HepG2 (cell line): ENCODE measurements around the gene SOAT1. TPM values are rescaled to one million over a fixed set of nuclear protein-coding genes. Genes with fewer than 3 reads are reported as not detected.

ENCODE experiments used
- AGO2 ChIP-seq: fragments of 200-400 bp; formaldehyde crosslinking; optimal IDR thresholded peaks from 2 replicates; pipeline ENCODE3; 2017; ENCODE audit warnings: mild to moderate bottlenecking, low read depth, low read length, moderate library complexity
- ARNT ChIP-seq: fragments of 450-650 bp; IDR thresholded peaks from 2 replicates; pipeline ENCODE4 v1.6.1; 2017
- CBFB ChIP-seq: sonication (generic); formaldehyde crosslinking; IDR thresholded peaks from 2 replicates; pipeline ENCODE4 v1.4.0; 2020; ENCODE audit warnings: missing genetic modification reagents
- CREBL2 ChIP-seq: sonication (generic); formaldehyde crosslinking; IDR thresholded peaks from 2 replicates; pipeline ENCODE4 v1.8.1; 2023; ENCODE audit warnings: missing genetic modification reagents, mild to moderate bottlenecking, borderline replicate concordance
- ELF3 ChIP-seq: IDR thresholded peaks from 2 replicates; pipeline ENCODE4 v1.6.1; 2016; ENCODE audit warnings: missing genetic modification reagents, missing compliant biosample characterization
- EZH2 ChIP-seq: conservative IDR thresholded peaks from 2 replicates; pipeline ENCODE4 v1.6.1; 2012; ENCODE audit warnings: mild to moderate bottlenecking, low read depth, low read length, moderate library complexity
- JUN ChIP-seq: sonication (generic); formaldehyde crosslinking; IDR thresholded peaks from 2 replicates; pipeline ENCODE4 v1.4.0; 2020; ENCODE audit warnings: mild to moderate bottlenecking, missing genetic modification reagents
- MLLT10 ChIP-seq: sonication (generic); formaldehyde crosslinking; IDR thresholded peaks from 2 replicates; pipeline ENCODE4 v1.4.0; 2020; ENCODE audit warnings: missing genetic modification reagents
- NBN ChIP-seq: fragments of 450-650 bp; conservative IDR thresholded peaks from 2 replicates; pipeline ENCODE4 v1.6.1; 2017
- NCOR1 ChIP-seq: fragments of 200-600 bp; sonication (generic); IDR thresholded peaks from 2 replicates; pipeline ENCODE4 v1.7.0; 2017; ENCODE audit warnings: antibody characterized with exemption, low read length, borderline replicate concordance
- NFIB ChIP-seq: sonication (generic); formaldehyde crosslinking; IDR thresholded peaks from 2 replicates; pipeline ENCODE4 v1.9.0; 2021; ENCODE audit warnings: missing genetic modification reagents, mild to moderate bottlenecking, borderline replicate concordance
- SOX13 ChIP-seq, 3 experiments: fragments of 450-650 bp in 1 of 3; sonication (generic) in 1 of 3; formaldehyde crosslinking in 1 of 3; IDR thresholded peaks in 2 of 3; conservative IDR thresholded peaks in 1 of 3; 2 replicates each; pipeline versions ENCODE4 v1.5.0 to v1.6.1; 2016 to 2020; ENCODE audit warnings: antibody characterized with exemption in 1 of 3, mild to moderate bottlenecking in 1 of 3, missing compliant biosample characterization in 1 of 3, missing genetic modification reagents in 1 of 3, moderate library complexity in 1 of 3
- TGIF2 ChIP-seq: IDR thresholded peaks from 2 replicates; pipeline ENCODE4 v1.6.1; 2016; ENCODE audit warnings: control low read depth, missing compliant biosample characterization
- ZIK1 ChIP-seq: sonication (generic); formaldehyde crosslinking; IDR thresholded peaks from 2 replicates; pipeline ENCODE4 v1.5.0; 2020; ENCODE audit warnings: mild to moderate bottlenecking, low read depth, missing genetic modification reagents, borderline replicate concordance
- ZNF12 ChIP-seq: sonication (generic); formaldehyde crosslinking; IDR thresholded peaks from 2 replicates; pipeline ENCODE4 v1.5.0; 2020; ENCODE audit warnings: missing genetic modification reagents
- ZNF335 ChIP-seq: sonication (generic); formaldehyde crosslinking; IDR thresholded peaks from 2 replicates; pipeline ENCODE4 v1.4.0; 2020; ENCODE audit warnings: missing genetic modification reagents
- ZNF33A ChIP-seq: sonication (generic); formaldehyde crosslinking; IDR thresholded peaks from 2 replicates; pipeline ENCODE4 v1.5.1; 2020; ENCODE audit warnings: missing genetic modification reagents, mild to moderate bottlenecking, moderate library complexity, borderline replicate concordance
- ZNF512 ChIP-seq: sonication (generic); formaldehyde crosslinking; IDR thresholded peaks from 2 replicates; pipeline ENCODE4 v1.4.0; 2020; ENCODE audit warnings: mild to moderate bottlenecking, missing genetic modification reagents
- ZNF605 ChIP-seq: sonication (generic); formaldehyde crosslinking; IDR thresholded peaks from 2 replicates; pipeline ENCODE4 v1.8.0; 2022; ENCODE audit warnings: mild to moderate bottlenecking, missing genetic modification reagents
- ZNF644 ChIP-seq: IDR thresholded peaks from 2 replicates; pipeline ENCODE4 v1.6.1; 2016; ENCODE audit warnings: low read depth
- ZNF7 ChIP-seq: IDR thresholded peaks from 2 replicates; pipeline ENCODE4 v1.6.1; 2016; ENCODE audit warnings: missing biosample characterization, missing genetic modification reagents
- ZNF782 ChIP-seq: sonication (generic); formaldehyde crosslinking; IDR thresholded peaks from 2 replicates; pipeline ENCODE4 v1.4.0; 2020; ENCODE audit warnings: missing genetic modification reagents, mild to moderate bottlenecking, borderline replicate concordance
- polyA plus RNA-seq, 8 experiments: library from polyadenylated mRNA; depleted of rRNA in 3 of 8; stranded (reverse) in 7 of 8; unstranded in 1 of 8; fragments of >200 nt; fragmentation: Illumina TruSeq in 4 of 8; extraction: Trizol in 4 of 8; gene quantifications; 2 replicates each; pipeline versions ENCODE4 v1.2.1 to v1.2.3, GENCODE V29; 2011 to 2016; ENCODE audit warnings: low read depth in 4 of 8, missing spikeins in 1 of 8, mixed read lengths in 1 of 8; ENCODE audit not compliant: insufficient read depth in 1 of 8
- total RNA-seq, 5 experiments: library from RNA; depleted of rRNA; stranded (reverse); fragments of >200 nt; fragmentation: Illumina TruSeq; extraction: Trizol; gene quantifications; 2 replicates each; pipeline ENCODE4 v1.2.3, GENCODE V29; 2016; ENCODE audit warnings: low read depth in 1 of 5
- TF ChIP-seq, protein P1 (sequence below): IDR thresholded peaks from 2 replicates; pipeline ENCODE4 v1.6.1; 2016; ENCODE audit warnings: low read depth, missing genetic modification reagents, missing compliant biosample characterization

SOAT1 gene
- total and polyA plus RNA-seq, 2 of the 13 experiments (the other 11 are each of a cell fraction or from before 2014, with no cell fraction given), result 22.3 to 52.0 TPM

DNA sequence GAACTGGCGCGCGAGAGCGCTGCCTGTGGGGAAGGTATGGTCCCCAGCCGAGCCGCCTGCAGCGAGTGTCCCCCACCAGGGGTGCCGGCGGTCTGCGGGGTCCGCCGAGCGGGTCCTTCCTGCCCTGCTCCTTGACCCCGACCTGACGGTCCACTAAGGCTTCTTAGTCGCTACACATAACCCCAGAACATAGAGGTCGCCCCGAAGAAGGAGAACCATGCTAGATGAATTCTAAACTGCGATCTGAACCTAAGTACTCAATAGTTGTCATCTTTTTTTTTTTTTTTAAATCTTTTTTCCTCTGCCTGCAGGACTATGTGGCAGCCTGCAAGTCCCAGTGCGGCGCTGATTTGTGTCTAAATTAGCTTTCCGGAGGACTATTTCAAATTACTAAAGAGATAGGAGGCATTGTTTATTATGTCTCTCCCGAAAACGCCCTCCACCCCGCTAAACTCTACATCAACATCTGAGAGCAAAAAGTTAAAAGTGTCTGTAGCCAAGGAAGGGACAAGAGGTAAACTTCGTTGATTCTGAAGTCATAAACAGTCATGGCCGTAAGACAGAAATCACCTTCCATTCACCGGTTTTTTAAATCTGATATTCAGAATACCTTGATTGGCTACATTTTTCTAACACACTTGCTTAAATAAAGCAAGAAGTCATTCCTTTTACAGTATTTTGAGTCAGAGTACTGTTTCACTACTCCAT, 72.7 kb downstream of the SOAT1 start (continued):
- TF ChIP-seq, protein P1, sequence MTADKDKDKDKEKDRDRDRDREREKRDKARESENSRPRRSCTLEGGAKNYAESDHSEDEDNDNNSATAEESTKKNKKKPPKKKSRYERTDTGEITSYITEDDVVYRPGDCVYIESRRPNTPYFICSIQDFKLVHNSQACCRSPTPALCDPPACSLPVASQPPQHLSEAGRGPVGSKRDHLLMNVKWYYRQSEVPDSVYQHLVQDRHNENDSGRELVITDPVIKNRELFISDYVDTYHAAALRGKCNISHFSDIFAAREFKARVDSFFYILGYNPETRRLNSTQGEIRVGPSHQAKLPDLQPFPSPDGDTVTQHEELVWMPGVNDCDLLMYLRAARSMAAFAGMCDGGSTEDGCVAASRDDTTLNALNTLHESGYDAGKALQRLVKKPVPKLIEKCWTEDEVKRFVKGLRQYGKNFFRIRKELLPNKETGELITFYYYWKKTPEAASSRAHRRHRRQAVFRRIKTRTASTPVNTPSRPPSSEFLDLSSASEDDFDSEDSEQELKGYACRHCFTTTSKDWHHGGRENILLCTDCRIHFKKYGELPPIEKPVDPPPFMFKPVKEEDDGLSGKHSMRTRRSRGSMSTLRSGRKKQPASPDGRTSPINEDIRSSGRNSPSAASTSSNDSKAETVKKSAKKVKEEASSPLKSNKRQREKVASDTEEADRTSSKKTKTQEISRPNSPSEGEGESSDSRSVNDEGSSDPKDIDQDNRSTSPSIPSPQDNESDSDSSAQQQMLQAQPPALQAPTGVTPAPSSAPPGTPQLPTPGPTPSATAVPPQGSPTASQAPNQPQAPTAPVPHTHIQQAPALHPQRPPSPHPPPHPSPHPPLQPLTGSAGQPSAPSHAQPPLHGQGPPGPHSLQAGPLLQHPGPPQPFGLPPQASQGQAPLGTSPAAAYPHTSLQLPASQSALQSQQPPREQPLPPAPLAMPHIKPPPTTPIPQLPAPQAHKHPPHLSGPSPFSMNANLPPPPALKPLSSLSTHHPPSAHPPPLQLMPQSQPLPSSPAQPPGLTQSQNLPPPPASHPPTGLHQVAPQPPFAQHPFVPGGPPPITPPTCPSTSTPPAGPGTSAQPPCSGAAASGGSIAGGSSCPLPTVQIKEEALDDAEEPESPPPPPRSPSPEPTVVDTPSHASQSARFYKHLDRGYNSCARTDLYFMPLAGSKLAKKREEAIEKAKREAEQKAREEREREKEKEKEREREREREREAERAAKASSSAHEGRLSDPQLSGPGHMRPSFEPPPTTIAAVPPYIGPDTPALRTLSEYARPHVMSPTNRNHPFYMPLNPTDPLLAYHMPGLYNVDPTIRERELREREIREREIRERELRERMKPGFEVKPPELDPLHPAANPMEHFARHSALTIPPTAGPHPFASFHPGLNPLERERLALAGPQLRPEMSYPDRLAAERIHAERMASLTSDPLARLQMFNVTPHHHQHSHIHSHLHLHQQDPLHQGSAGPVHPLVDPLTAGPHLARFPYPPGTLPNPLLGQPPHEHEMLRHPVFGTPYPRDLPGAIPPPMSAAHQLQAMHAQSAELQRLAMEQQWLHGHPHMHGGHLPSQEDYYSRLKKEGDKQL (CRISPR knock-in tag), result no peak
- TF ChIP-seq ELF3 (CRISPR knock-in tag), result no peak
- TF ChIP-seq ZNF605 (CRISPR knock-in tag), result peak; percentile 53; the same call in 1 of the 2 replicates
- TF ChIP-seq SOX13 (IDR thresholded peaks at IDR 0.05), result no peak
- no peak for TF ChIP-seq SOX13 (CRISPR knock-in tag; conservative IDR thresholded peaks at IDR 0.05 in 1 of 2, IDR thresholded peaks at IDR 0.05 in 1 of 2)
- no peak for TF ChIP-seq ZNF644 (CRISPR knock-in tag)
- TF ChIP-seq MLLT10, result no peak
- TF ChIP-seq EZH2, result no peak
- no peak for TF ChIP-seq NBN
- TF ChIP-seq ZNF335 (CRISPR knock-in tag), result no peak; the same call in 1 of the 2 replicates
- TF ChIP-seq ZIK1 (CRISPR knock-in tag), result no peak
- no peak for TF ChIP-seq TGIF2 (CRISPR knock-in tag)
- no peak for TF ChIP-seq CBFB (CRISPR knock-in tag)
- no peak for TF ChIP-seq JUN (CRISPR knock-in tag)
- no peak for TF ChIP-seq CREBL2 (CRISPR knock-in tag)
- no peak for TF ChIP-seq ZNF512 (CRISPR knock-in tag)
- no peak for TF ChIP-seq NFIB (CRISPR knock-in tag)
- no peak for TF ChIP-seq ZNF782
- no peak for TF ChIP-seq ARNT
- TF ChIP-seq ZNF12 (CRISPR knock-in tag), result no peak
- no peak for TF ChIP-seq AGO2
- no peak for TF ChIP-seq NCOR1
- no peak for TF ChIP-seq ZNF33A (CRISPR knock-in tag)
- TF ChIP-seq ZNF7 (CRISPR knock-in tag), result no peak
